Fibroblast of lung (primary cell): ENCODE results near the gene SNAP25. TPM values are rescaled to one million over a fixed set of nuclear protein-coding genes. Genes with fewer than 3 reads are reported as not detected.

ENCODE experiments used
- DNase-seq, 2 donors: peaks; one replicate each; pipeline versions ENCODE4 v3.0.0 to v3.0.0-alpha.2; 2010; ENCODE audit warnings: low read depth in 2 of 2
- H2AFZ ChIP-seq: 2 replicates; pipeline ENCODE4 v1.5.1; 2012; ENCODE audit warnings: low read length, control low read depth, inconsistent platforms
- H3K27ac ChIP-seq: 2 replicates; pipeline ENCODE4 v1.5.1; 2011; ENCODE audit warnings: low read length, control low read depth; ENCODE audit not compliant: insufficient read depth
- H3K27me3 ChIP-seq: 2 replicates; pipeline ENCODE4 v1.5.1; 2011; ENCODE audit warnings: mild to moderate bottlenecking, low read length; ENCODE audit not compliant: control insufficient read depth, insufficient read depth
- H3K36me3 ChIP-seq: 2 replicates; pipeline ENCODE4 v1.5.1; 2011; ENCODE audit warnings: low read length; ENCODE audit not compliant: control insufficient read depth, insufficient read depth
- H3K4me1 ChIP-seq: 2 replicates; pipeline ENCODE4 v1.5.1; 2011; ENCODE audit warnings: low read length; ENCODE audit not compliant: control insufficient read depth, insufficient read depth; ENCODE audit errors: extremely low read depth
- H3K4me2 ChIP-seq: 2 replicates; pipeline ENCODE4 v1.5.1; 2011; ENCODE audit warnings: low read length, control low read depth; ENCODE audit not compliant: insufficient read depth; ENCODE audit errors: extremely low read depth
- H3K4me3 ChIP-seq, 4 experiments: fragments of 200-600 bp in 1 of 4; sonication (generic) in 1 of 4; replicated peaks in 1 of 4; 2 replicates each; pipeline ENCODE4 v1.5.1; 2011 to 2016; ENCODE audit warnings: low read length in 4 of 4, low read depth in 3 of 4, mild to moderate bottlenecking in 3 of 4, control low read depth in 2 of 4, inconsistent platforms in 1 of 4, mixed read lengths in 1 of 4; ENCODE audit not compliant: insufficient read depth in 1 of 4; ENCODE audit errors: control extremely low read depth in 1 of 4
- H3K79me2 ChIP-seq: 2 replicates; pipeline ENCODE4 v1.5.1; 2012; ENCODE audit warnings: mild to moderate bottlenecking, low read length, inconsistent platforms; ENCODE audit not compliant: control insufficient read depth, insufficient read depth
- H3K9ac ChIP-seq: 2 replicates; pipeline ENCODE4 v1.5.1; 2011; ENCODE audit warnings: mild to moderate bottlenecking, low read length, control low read depth; ENCODE audit not compliant: insufficient read depth
- H3K9me3 ChIP-seq: 2 replicates; pipeline ENCODE4 v1.5.1; 2012; ENCODE audit warnings: low read depth, low read length; ENCODE audit not compliant: control insufficient read depth, insufficient read depth
- H4K20me1 ChIP-seq: 2 replicates; pipeline ENCODE4 v1.5.1; 2011; ENCODE audit warnings: low read length; ENCODE audit not compliant: control insufficient read depth, insufficient read depth; ENCODE audit errors: extremely low read depth
- CTCF ChIP-seq, 2 donors: IDR thresholded peaks in 1 of 2; conservative IDR thresholded peaks in 1 of 2; 1 replicate in 1 of 2; 2 replicates in 1 of 2; pipeline ENCODE4 v1.5.1; 2011 to 2012; ENCODE audit warnings: low read length in 2 of 2, control low read depth in 1 of 2, inconsistent platforms in 1 of 2, low read depth in 1 of 2, mild to moderate bottlenecking in 1 of 2
- EZH2 ChIP-seq: IDR thresholded peaks from 2 replicates; pipeline ENCODE4 v1.5.1; 2012; ENCODE audit warnings: low read length, control low read depth, mild to moderate bottlenecking; ENCODE audit errors: missing control alignments
- polyA plus RNA-seq, 2 donors: library from polyadenylated mRNA; depleted of rRNA in 1 of 2; stranded (reverse) in 1 of 2; unstranded in 1 of 2; fragments of >200 nt; gene quantifications; 2 replicates each; pipeline ENCODE4 v1.2.1, GENCODE V29; 2011 to 2012; ENCODE audit warnings: missing spikeins in 1 of 2
- total RNA-seq: library from RNA; depleted of rRNA; stranded (reverse); fragments of >200 nt; gene quantifications from 2 replicates; pipeline ENCODE4 v1.2.1, GENCODE V29; 2014

SNAP25 gene
- total and polyA plus RNA-seq, 2 donors (not counting 1 experiment from before 2014, with no cell fraction given) = 4.5 to 8.2 TPM

GRCh38 chr20:10253780-10254179, 35.1 kb downstream of the SNAP25 start:
- Histone ChIP-seq H2AFZ (no peak overlapping the region), H3K36me3 (no peaks in the 10 kb centered on the region), H3K4me3 (no peak overlapping the region), H3K79me2 (no peaks in the 10 kb centered on the region), H3K4me2 (no peak overlapping the region), H3K27me3 (no peaks in the 10 kb centered on the region), H3K27ac (no peak overlapping the region), H3K4me1 (no peaks in the 10 kb centered on the region), H4K20me1 (no peaks in the 10 kb centered on the region), H3K9me3 (no peaks in the 10 kb centered on the region), H3K9ac (no peak overlapping the region)
- DNase-seq = no peak
- TF ChIP-seq EZH2 (no peak), CTCF (conservative IDR thresholded peaks at IDR 0.05 in 1 of 2, IDR thresholded peaks at IDR 0.05 in 1 of 2; ENCODE audit: low read depth in 1 of 2, low read length in 2 of 2) (no peak)

GRCh38 chr20:10255846-10256245, 37.2 kb downstream of the SNAP25 start:
- no peak for TF ChIP-seq CTCF (conservative IDR thresholded peaks at IDR 0.05 in 1 of 2, IDR thresholded peaks at IDR 0.05 in 1 of 2; ENCODE audit: low read depth in 1 of 2, low read length in 2 of 2)
- no peak for TF ChIP-seq EZH2
- Histone ChIP-seq H3K4me1 (no peaks in the 10 kb centered on the region), H3K27ac (no peak overlapping the region), H2AFZ (no peak overlapping the region), H3K9me3 (no peaks in the 10 kb centered on the region), H3K4me3 (no peak overlapping the region), H4K20me1 (no peaks in the 10 kb centered on the region), H3K9ac (no peak overlapping the region), H3K79me2 (no peaks in the 10 kb centered on the region), H3K27me3 (no peaks in the 10 kb centered on the region), H3K36me3 (no peaks in the 10 kb centered on the region), H3K4me2 (no peak overlapping the region)
- no peak for DNase-seq

GRCh38 chr20:10259166-10259565, 40.5 kb downstream of the SNAP25 start:
- H2AFZ ChIP-seq = no peak overlapping the region
- H3K9me3 ChIP-seq = no peaks in the 10 kb centered on the region
- H3K4me3 ChIP-seq = no peak overlapping the region
- no peaks in the 10 kb centered on the region for H3K27me3 ChIP-seq
- no peaks in the 10 kb centered on the region for H3K36me3 ChIP-seq
- no peak for DNase-seq
- no peaks in the 10 kb centered on the region for H3K79me2 ChIP-seq
- H3K9ac ChIP-seq = no peak overlapping the region
- H3K27ac ChIP-seq = no peak overlapping the region
- H4K20me1 ChIP-seq = no peaks in the 10 kb centered on the region
- no peak overlapping the region for H3K4me2 ChIP-seq
- H3K4me1 ChIP-seq = no peaks in the 10 kb centered on the region
- TF ChIP-seq EZH2 (no peak), CTCF (conservative IDR thresholded peaks at IDR 0.05 in 1 of 2, IDR thresholded peaks at IDR 0.05 in 1 of 2; ENCODE audit: low read depth in 1 of 2, low read length in 2 of 2) (no peak)
